GM12873 (cell line): ENCODE measurements around the gene EYA3.

ENCODE experiments used
- TF ChIP-seq, protein P1 (sequence below): IDR thresholded peaks from 2 replicates; pipeline ENCODE4 v1.5.1; 2012; ENCODE audit warnings: low read depth, mild to moderate bottlenecking, moderate library complexity, low read length, control low read depth; ENCODE audit not compliant: insufficient read depth; ENCODE audit errors: missing control alignments

The EYA3 gene

DNA sequence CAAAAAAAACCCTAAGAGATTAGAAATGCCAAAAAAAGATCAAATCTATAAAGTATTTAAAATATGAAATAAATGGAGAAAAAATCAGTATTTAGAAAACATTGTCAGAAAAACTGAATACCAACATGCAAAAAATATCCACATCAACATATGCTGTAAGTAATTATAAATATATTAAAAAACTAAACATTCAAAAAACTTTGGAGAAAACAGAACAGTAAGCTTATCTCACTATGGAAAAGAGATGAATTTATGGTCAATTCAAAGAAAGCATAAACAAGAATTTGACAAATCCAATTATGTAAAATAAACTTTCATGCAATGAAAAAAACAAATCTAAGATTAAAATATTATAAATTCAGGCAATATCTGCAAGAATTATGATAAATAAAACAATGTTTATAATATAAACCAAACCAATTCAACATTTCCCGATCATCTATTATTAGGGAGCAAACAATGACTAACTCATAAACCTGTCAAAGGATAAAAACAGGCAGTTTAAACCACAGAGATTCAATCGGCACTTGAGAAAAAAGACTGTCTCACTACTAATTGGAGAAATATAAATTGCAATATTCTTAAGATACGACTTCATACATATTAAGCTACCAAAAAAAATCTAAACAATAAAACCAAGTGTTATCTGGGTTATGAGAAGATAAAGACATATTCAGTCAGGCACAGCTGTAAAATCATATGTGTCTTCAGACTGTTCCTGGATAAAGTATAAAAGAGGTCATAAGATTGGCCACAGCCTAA, 21.8 kb downstream of the EYA3 start:
- TF ChIP-seq, protein P1, sequence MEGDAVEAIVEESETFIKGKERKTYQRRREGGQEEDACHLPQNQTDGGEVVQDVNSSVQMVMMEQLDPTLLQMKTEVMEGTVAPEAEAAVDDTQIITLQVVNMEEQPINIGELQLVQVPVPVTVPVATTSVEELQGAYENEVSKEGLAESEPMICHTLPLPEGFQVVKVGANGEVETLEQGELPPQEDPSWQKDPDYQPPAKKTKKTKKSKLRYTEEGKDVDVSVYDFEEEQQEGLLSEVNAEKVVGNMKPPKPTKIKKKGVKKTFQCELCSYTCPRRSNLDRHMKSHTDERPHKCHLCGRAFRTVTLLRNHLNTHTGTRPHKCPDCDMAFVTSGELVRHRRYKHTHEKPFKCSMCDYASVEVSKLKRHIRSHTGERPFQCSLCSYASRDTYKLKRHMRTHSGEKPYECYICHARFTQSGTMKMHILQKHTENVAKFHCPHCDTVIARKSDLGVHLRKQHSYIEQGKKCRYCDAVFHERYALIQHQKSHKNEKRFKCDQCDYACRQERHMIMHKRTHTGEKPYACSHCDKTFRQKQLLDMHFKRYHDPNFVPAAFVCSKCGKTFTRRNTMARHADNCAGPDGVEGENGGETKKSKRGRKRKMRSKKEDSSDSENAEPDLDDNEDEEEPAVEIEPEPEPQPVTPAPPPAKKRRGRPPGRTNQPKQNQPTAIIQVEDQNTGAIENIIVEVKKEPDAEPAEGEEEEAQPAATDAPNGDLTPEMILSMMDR = no peak

DNA sequence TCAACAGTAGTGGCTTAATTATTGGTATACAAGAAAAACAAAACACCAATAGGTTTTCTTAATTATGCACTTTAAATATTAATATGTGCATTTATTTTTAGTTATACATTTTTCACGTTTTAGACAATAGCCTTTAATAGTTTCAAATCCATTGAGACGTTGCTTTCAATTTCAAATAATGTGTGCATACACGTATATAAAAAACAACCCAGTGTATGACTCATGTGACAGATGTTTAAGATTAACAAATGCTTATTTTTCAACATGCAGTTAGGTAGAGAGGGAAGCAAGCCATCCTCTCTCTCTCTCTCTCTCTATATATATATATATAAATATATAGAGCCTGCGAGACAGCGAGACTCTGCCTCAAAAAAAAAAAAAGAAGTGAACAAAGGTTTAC, 24.3 kb downstream of the EYA3 start:
- TF ChIP-seq, protein P1 = no peak

DNA sequence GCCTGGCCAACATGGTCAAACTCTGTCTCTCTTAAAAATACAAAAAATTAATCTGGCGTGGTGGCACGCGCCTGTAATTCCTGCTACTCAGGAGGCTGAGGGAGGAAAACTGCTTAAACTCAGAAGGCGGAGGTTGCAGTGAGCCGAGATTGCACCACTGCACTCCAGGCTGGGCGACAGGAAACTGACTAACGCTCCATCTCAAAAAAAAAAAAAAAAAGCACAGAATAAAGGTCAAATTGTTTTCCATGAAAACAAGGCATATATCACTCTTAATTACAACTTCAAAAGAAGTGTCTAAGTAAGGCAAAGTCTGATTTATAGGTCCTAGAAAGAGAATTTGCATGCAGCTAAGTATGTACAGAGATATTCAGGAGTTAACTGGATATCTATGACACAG, 25.6 kb downstream of the EYA3 start:
- TF ChIP-seq, protein P1 = no peak

DNA sequence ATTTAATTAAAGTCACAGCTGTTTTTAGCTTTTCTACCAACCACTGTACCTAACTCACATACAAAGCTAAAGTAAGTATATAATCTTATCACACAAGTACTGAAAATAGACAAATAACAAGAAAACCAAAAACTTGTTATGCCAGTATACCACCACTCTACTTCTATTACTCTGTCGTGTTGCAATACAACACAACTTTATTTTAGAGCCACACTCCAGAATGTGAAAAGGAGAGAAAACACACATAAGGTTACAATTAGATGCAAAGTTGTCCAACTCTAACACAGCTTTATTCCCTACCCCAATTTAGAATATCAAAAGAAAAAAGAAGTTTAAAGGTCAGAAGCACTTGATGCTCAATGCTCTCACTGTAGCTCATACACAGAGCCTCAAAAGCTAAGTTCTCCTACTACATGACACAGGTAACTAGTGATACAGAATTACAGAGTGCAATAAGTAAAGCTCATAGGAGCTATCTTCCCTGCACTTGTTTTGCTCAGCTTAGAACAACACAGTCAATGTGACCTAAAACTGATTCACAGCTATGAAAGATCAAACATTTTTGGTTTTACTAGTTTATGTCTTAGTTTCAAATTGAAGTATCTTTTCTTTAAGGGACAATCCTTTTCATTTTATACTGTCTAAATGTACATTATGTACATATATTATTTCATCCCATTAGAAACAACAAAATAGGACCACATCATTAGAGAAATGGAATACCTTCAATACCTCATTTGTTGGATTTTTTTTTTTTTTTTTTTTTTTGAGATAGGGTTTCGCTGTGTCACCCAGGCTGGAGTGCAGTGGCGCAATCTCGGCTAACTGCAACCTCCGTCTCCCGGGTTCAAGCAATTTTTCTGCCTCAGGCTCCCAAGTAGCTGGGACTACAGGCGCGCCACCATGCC, 29.2 kb downstream of the EYA3 start:
- TF ChIP-seq, protein P1 = no peak

DNA sequence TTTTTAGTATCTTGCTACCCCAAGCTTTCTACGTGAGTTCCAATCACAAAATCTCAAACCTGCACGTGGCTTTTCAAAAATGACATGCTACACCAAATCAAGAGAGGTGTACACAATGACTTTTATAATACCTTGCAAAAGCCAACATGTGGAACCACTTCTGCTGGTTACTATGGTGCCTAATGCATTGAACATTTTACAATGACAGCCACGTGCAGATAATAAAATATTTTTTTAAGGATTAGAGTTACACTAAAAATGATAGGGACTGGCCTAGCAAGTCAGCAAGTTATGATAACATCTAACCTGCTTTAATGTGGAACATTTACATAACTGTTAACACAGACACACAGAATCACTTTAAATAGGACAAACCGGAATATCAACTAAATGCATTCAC, 30.2 kb downstream of the EYA3 start:
- TF ChIP-seq, protein P1 = no peak

DNA sequence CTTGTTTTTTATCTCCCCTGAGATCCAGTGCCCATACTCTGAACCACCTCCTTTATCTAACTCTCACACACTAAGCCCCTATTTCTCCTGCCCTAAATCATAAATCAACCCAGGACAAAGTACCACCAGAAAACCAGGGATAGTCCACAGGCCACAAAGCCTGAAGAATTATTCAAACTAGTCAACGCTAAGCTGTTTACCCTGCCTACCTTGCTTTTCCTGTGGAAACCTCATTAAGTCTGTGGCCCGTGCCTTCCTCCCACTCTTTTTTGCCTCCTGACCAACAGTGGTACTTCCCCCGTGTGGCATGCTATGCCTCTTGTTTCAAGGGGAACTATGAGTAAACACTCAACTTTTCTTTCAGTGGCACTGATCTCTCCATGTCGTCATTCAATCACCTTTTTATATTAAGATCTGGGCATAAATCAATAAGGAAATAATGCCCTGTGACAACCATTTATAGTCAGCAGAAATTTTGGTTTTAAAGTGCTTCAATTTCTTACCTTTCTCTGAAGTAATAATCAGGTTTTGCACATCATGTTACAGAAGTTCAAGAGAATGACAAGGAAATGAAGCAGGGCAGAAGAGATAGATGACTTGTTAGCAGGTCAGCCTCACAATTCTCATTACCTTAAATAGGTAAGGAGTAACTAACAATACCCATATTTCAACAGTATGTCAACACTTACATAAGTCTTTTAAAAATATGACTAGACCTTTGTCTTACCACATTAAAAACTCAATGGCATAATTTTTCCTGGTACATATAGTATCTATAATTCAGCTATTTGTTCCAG, 32.1 kb downstream of the EYA3 start:
- TF ChIP-seq, protein P1 = no peak
